Erythroblast (primary cell): ENCODE data around the gene NKD1.

Experiments used
- GATA1 ChIP-seq: IDR thresholded peaks from 2 replicates; pipeline ENCODE4 v1.6.1; 2011; ENCODE audit warnings: low read depth, mild to moderate bottlenecking, control low read depth, low read length, moderate library complexity
- POLR2A ChIP-seq: IDR thresholded peaks from 2 replicates; pipeline ENCODE4 v1.6.1; 2011; ENCODE audit warnings: mild to moderate bottlenecking, low read length

- TF ChIP-seq POLR2A (no peak), GATA1 (no peak)
Measured at GRCh38 chr16:50603206-50604064, 55.2 kb downstream of the NKD1 start.
